ENCODE results near the gene SH3BP2. TPM values are rescaled to one million over a fixed set of nuclear protein-coding genes. Genes with fewer than 3 reads are reported as not detected.

SH3BP2 gene
- total RNA-seq, 1 donor = 23.3 TPM

DNA sequence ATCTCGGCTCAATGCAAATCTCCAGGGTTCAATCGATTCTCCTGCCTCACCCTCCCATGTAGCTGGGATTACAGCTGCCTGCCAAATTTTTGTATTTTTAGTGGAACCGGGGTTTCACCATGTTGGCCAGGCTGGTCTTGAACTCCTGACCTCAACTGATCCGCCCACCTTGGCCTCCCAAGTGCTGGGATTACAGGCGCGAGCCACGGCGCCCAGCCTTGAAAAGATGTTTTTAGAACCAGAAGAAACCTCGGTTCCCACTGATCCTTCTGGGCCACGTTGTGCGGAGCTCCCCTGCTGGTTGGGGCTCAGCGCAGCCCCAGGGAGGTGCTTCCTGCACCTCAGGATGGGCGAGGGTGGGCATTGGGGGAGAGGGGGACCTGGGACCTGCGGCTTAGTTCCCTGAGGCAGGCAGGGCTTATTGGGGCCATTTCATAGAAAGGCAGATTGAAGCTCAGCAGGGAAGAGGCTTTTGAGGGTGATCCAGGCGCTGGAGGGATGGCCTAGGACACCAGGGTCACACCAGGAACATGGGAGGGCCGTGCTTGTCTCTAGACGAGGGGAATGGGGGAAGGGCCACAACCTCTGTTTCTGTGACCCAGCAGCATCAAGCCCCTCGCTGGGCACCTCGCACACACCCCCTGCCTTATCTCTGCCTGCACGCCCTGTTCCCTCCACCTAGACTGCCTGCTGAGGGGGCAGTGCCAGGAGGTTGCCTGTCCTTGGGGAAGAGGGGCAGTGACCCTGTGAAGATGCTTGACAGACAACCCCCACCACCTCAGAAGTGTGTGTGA lies 44.4 kb downstream of the SH3BP2 start:
- no peak for DNase-seq (ENCODE audit: low read depth)
- TF ChIP-seq, protein P1, sequence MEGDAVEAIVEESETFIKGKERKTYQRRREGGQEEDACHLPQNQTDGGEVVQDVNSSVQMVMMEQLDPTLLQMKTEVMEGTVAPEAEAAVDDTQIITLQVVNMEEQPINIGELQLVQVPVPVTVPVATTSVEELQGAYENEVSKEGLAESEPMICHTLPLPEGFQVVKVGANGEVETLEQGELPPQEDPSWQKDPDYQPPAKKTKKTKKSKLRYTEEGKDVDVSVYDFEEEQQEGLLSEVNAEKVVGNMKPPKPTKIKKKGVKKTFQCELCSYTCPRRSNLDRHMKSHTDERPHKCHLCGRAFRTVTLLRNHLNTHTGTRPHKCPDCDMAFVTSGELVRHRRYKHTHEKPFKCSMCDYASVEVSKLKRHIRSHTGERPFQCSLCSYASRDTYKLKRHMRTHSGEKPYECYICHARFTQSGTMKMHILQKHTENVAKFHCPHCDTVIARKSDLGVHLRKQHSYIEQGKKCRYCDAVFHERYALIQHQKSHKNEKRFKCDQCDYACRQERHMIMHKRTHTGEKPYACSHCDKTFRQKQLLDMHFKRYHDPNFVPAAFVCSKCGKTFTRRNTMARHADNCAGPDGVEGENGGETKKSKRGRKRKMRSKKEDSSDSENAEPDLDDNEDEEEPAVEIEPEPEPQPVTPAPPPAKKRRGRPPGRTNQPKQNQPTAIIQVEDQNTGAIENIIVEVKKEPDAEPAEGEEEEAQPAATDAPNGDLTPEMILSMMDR (IDR thresholded peaks at IDR 0.05; ENCODE audit: insufficient read depth, low read depth, low read length) = no peak
- H3K4me3 ChIP-seq (ENCODE audit: low read depth, low read length) = no peak overlapping the region

DNA sequence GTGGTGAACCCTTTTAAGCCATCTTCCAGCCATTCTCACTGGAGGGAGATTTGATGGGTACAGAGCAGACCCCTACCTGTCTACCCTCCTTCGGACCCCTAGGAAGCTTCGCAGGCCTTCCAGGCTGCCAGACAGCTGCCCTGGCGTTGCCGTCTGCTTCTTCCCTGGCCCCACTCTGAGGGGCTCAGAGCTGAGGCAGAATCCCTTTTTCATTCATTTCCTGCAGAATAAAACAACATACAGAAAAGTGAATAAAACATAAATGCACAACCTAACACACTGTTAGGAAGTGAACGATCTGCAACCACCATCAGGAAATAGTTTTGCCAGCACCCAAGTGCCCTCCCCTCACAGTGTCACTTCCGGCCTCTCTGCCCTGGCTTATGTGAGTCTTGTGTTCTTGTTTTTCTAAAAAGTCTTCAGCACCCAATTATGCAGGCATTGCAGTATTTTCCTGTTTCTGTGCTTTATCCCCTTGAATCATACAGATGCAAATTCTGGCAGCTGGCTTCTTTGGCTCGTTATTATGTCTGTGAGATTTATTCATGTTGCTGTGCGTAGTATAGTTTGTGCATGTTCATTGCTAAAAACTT lies 45.1 kb downstream of the SH3BP2 start:
- peak; percentile 78 for DNase-seq (ENCODE audit: low read depth)
- H3K4me3 ChIP-seq (ENCODE audit: low read depth, low read length) = no peak overlapping the region
- TF ChIP-seq, protein P1 (IDR thresholded peaks at IDR 0.05; ENCODE audit: insufficient read depth, low read depth, low read length) = no peak

DNA sequence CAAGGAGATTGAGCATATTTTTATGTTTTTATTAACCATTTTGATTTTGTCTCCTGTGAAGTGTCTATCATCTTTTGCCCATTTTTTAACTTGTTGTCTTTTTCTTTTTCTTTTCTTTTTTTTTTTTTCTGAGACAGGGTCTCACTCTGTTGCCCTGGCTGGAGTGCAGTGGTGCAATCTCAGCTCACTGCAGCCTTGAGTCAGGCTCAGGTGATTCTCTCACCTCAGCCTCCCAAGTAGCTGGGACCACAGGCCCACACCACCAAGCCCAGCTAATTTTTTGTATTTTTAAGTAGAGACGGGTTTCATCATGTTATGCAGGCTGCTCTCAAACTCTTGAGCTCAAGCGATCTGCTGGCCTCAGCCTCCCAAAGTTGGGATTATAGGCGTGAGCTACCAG lies 46.2 kb downstream of the SH3BP2 start:
- DNase-seq (ENCODE audit: low read depth) = no peak
- no peak overlapping the region for H3K4me3 ChIP-seq (ENCODE audit: low read depth, low read length)
- TF ChIP-seq, protein P1 (IDR thresholded peaks at IDR 0.05; ENCODE audit: insufficient read depth, low read depth, low read length) = no peak

DNA sequence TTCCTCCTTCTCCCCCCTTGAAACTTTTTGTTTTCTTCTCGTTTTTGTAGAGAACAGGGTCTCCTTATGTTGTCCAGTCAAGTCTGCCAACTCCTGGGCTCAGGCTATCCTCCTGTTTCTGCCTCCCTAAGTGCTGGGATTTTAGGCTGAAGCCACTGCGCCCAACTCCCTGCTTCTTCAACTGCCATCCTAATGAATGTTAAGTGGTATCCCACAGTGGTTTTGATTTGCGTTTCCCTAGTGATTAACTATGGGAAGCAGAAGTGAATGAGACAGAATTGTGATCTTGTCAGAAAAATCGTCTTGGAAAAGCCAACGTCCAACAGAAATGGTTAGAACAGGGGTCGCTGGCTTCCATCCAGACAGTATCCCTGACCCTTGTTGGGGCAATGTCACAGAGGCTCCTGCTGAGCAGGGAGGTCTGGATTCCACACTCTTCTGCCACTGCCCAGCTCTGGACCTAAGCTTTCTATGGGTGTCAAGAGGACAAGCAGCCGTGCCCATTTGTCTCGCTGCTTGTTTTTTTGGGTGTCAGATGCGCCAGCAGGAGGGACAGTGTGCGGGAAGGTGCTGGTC lies 49.9 kb downstream of the SH3BP2 start:
- peak overlapping the region; percentile 69 for H3K4me3 ChIP-seq (ENCODE audit: low read depth, low read length)
- TF ChIP-seq, protein P1 (IDR thresholded peaks at IDR 0.05; ENCODE audit: insufficient read depth, low read depth, low read length) = no peak
- DNase-seq (ENCODE audit: low read depth) = no peak

DNA sequence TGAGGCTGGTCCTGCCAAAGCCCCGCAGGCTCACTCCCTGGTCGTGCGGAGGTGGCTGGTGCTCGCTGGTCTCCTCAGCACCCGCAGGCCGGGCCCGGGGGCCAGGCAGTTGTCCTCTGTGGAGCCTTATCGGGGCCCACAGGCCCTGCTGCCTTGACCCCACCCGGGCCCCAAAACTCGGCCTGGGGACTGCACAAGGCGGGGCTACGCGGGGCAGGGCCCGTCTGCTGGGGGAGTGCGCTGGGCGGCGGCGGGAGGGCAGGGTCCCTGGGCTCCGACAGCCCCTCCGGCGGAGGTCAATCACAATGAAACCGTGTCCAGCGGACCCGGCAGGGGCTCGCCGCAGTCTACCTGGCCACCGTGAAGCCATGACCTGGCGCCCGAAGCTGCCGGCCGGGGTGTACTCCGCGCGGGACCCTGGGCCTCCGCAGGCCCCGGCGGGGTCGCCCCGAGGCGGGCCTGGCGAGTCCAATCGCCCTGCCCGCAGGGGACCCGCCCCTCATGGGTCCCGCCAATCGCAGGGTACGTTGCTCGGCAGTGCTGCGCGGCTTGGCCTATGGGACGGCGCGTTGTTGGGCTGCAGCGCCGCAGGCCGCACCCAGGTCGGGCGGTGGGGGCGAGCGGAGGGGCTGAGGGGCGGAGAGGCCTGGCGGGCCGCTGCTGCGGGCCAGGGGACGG lies 50.5 kb downstream of the SH3BP2 start, which contains the start of gene ADD1:
Gene ADD1, plus strand, starts transcription at position 582 of the 678 bp plus-strand sequence. CDS start 32,072 bp downstream, outside the sequence.
- peak; percentile 95 for DNase-seq (ENCODE audit: low read depth)
- peak within 1 kb of the TSS; percentile 88 for H3K4me3 ChIP-seq (ENCODE audit: low read depth, low read length)
- TF ChIP-seq, protein P1 (IDR thresholded peaks at IDR 0.05; ENCODE audit: insufficient read depth, low read depth, low read length) = no peak

DNA sequence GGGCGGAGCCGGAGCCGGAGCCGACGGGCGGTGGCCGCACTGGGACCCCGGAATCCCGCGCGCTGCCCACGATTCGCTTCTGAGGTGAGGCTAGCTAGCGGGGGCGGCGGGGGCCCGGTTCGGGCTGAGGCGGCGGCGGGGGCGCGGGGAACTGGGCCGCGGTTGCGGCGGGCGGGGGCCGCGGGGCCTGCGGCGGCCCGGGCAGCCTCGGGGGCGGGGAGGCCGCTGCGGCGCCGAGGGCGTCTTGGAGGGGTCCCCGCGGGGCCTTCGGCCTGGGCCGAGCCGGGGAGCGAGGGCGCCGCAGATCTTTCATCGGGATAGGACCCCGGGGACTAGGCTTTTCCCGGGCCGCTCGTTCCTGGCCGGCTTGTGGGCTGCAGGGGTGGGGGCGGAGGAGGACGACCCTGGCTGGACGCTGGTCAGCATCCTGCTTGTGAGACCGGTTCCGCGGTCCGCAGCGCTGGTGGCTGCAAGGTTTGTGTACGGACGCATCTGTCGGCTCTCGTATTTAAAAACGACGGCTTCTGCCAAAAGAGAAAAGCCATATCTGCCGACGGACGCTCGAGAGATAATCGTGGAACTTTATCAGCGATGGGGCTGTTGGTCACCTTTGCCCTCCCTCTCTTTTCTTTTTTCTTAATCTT lies 51.2 kb downstream of the SH3BP2 start:
- H3K4me3 ChIP-seq (ENCODE audit: low read depth, low read length) = peak overlapping the region; percentile 88
- TF ChIP-seq, protein P1 (IDR thresholded peaks at IDR 0.05; ENCODE audit: insufficient read depth, low read depth, low read length) = no peak
- DNase-seq (ENCODE audit: low read depth) = peak; percentile 48

All from fibroblast of villous mesenchyme (primary cell).